K562 (cell line): Measurements from ENCODE around the gene RNF141. TPM values are rescaled to one million over a fixed set of nuclear protein-coding genes. Genes with fewer than 3 reads are reported as not detected.

Experiments
- ATAC-seq: fragments of 200-7000 bp; cut with Tn5 transposase; 3 replicates; pipeline ENCODE4 v1.9.1; 2020; ENCODE audit warnings: moderate library complexity
- BruUV-seq: library from RNA; stranded (reverse); fragments of 400-500 nt; replicated peaks from 2 replicates; lab custom pipeline; 2021; lab: Mats Ljungman, UMichigan
- CTCF ChIA-PET: fragments of 300-600 bp; formaldehyde crosslinking; extraction: SDS; loops from one replicate; lab custom pipeline; 2021; ENCODE audit warnings: low intra/inter-chr PET ratio; lab: Yijun Ruan, JAX
- POLR2A ChIA-PET: fragments of 300-600, 350-650 bp; sonication (Branson Sonifier 250); formaldehyde crosslinking; extraction: SDS; loops from one replicate; lab custom pipeline; 2021; ENCODE audit warnings: antibody characterized with exemption, inconsistent platforms; lab: Yijun Ruan, JAX
- DNase-seq, 4 experiments: peaks; one replicate each; pipeline versions ENCODE4 v3.0.0 to v3.0.0-alpha.2; 2011 to 2018; ENCODE audit warnings: low spot score in 3 of 4, mixed read lengths in 3 of 4; ENCODE audit errors: extremely low read depth in 1 of 4
- FAIRE-seq: peaks from 2 replicates; lab custom pipeline; 2011; peaks lifted over from hg19 to GRCh38; lab: Jason Lieb, UNC
- H2AFZ ChIP-seq: 2 replicates; pipeline ENCODE4 v1.6.0; 2011; ENCODE audit warnings: low read depth, low read length, control low read depth, inconsistent platforms
- H3K27ac ChIP-seq: fragments of 200-600 bp; 3 replicates; pipeline ENCODE4 v1.8.0; 2011; ENCODE audit warnings: low read depth, mild to moderate bottlenecking, control low read depth, inconsistent platforms, low read length, moderate library complexity, mixed read lengths; ENCODE audit errors: extremely low read depth
- H3K27me3 ChIP-seq, 2 experiments: fragments of 300-600 bp in 1 of 2; 2 replicates in 1 of 2; 3 replicates in 1 of 2; pipeline versions ENCODE4 v1.6.0 to v1.8.0; 2011; ENCODE audit warnings: inconsistent platforms in 2 of 2, low read length in 2 of 2, mild to moderate bottlenecking in 1 of 2, mixed read lengths in 1 of 2, moderate library complexity in 1 of 2; ENCODE audit not compliant: control insufficient read depth in 2 of 2, insufficient read depth in 2 of 2
- H3K36me3 ChIP-seq: fragments of 300-600 bp; 3 replicates; pipeline ENCODE4 v1.8.0; 2011; ENCODE audit warnings: mild to moderate bottlenecking, low read length, inconsistent platforms; ENCODE audit not compliant: control insufficient read depth, insufficient read depth
- H3K4me1 ChIP-seq, 2 experiments: fragments of 200-600 bp in 1 of 2; replicated peaks in 1 of 2; 2 replicates in 1 of 2; 3 replicates in 1 of 2; pipeline versions ENCODE4 v1.5.1 to v1.8.0; 2011; ENCODE audit warnings: inconsistent platforms in 2 of 2, low read length in 2 of 2, mild to moderate bottlenecking in 1 of 2, mixed read lengths in 1 of 2, moderate library complexity in 1 of 2; ENCODE audit not compliant: control insufficient read depth in 2 of 2, insufficient read depth in 2 of 2
- H3K4me2 ChIP-seq: 2 replicates; pipeline ENCODE4 v1.6.1; 2011; ENCODE audit warnings: low read length, control low read depth, inconsistent platforms, mixed read lengths; ENCODE audit not compliant: insufficient read depth
- H3K4me3 ChIP-seq: fragments of 200-600 bp; sonication (generic), shearing (Covaris generic); 2 replicates; pipeline ENCODE4 v1.5.1; 2016; ENCODE audit warnings: control low read depth, inconsistent platforms
- H3K79me2 ChIP-seq: fragments of 200-600 bp; 3 replicates; pipeline ENCODE4 v1.8.0; 2011; ENCODE audit warnings: low read length, inconsistent platforms; ENCODE audit not compliant: control insufficient read depth, insufficient read depth
- H3K9ac ChIP-seq, 2 experiments: 2 replicates each; pipeline versions ENCODE4 v1.6.0 to v1.6.1; 2011; ENCODE audit warnings: low read depth in 2 of 2, low read length in 2 of 2, control low read depth in 1 of 2, inconsistent platforms in 1 of 2, mild to moderate bottlenecking in 1 of 2, mixed read lengths in 1 of 2; ENCODE audit not compliant: insufficient read depth in 1 of 2
- H3K9me1 ChIP-seq: one replicate; pipeline ENCODE4 v1.6.0; 2011; ENCODE audit warnings: inconsistent platforms, mild to moderate bottlenecking, low read length, moderate library complexity; ENCODE audit not compliant: control insufficient read depth, insufficient read depth
- H3K9me3 ChIP-seq: replicated peaks from 2 replicates; pipeline ENCODE4 v1.5.1; 2011; ENCODE audit warnings: low read depth, low read length, inconsistent platforms; ENCODE audit not compliant: control insufficient read depth, insufficient read depth
- H4K20me1 ChIP-seq: replicated peaks from 2 replicates; pipeline ENCODE4 v1.6.1; 2011; ENCODE audit warnings: low read length, inconsistent platforms, mixed read lengths; ENCODE audit not compliant: control insufficient read depth, insufficient read depth
- CCAR2 ChIP-seq: fragments of 200-400 bp; formaldehyde crosslinking; IDR thresholded peaks from 2 replicates; pipeline ENCODE4 v1.6.1; 2017; ENCODE audit warnings: mild to moderate bottlenecking, low read depth, low read length
- MAZ ChIP-seq, 2 experiments: fragments of 450-650 bp in 1 of 2; sonication (generic) in 1 of 2; formaldehyde crosslinking; IDR thresholded peaks in 1 of 2; conservative IDR thresholded peaks in 1 of 2; 2 replicates each; pipeline versions ENCODE4 v1.4.0 to v1.5.0; 2020; ENCODE audit warnings: mild to moderate bottlenecking in 1 of 2, missing genetic modification reagents in 1 of 2
- MECOM ChIP-seq: fragments of 250-450 bp; sonication (Bioruptor Pico); IDR thresholded peaks from 2 replicates; pipeline ENCODE4 v1.8.0; 2022; ENCODE audit warnings: inconsistent platforms
- MEIS2 ChIP-seq: fragments of 450-650 bp; IDR thresholded peaks from 2 replicates; pipeline ENCODE4 v1.6.1; 2014; ENCODE audit warnings: mild to moderate bottlenecking; ENCODE audit not compliant: partially characterized antibody
- MTA1 ChIP-seq: fragments of 450-650 bp; IDR thresholded peaks from 2 replicates; pipeline ENCODE4 v1.6.1; 2017; ENCODE audit warnings: borderline replicate concordance
- NBN ChIP-seq: fragments of 450-650 bp; IDR thresholded peaks from 2 replicates; pipeline ENCODE4 v1.6.1; 2016; ENCODE audit warnings: low read depth, mild to moderate bottlenecking
- NR1H2 ChIP-seq: sonication (generic); formaldehyde crosslinking; IDR thresholded peaks from 2 replicates; pipeline ENCODE4 v1.4.0; 2020; ENCODE audit warnings: mild to moderate bottlenecking, missing genetic modification reagents
- PHB2 ChIP-seq: fragments of 450-650 bp; IDR thresholded peaks from 2 replicates; pipeline ENCODE4 v1.6.1; 2017; ENCODE audit warnings: low read depth
- POLR2AphosphoS2 ChIP-seq: IDR thresholded peaks from 2 replicates; pipeline ENCODE4 v1.6.1; 2012; ENCODE audit warnings: low read length, improper control_type of control experiment
- RAD51 ChIP-seq: fragments of 450-650 bp; IDR thresholded peaks from 2 replicates; pipeline ENCODE4 v1.7.1; 2016; ENCODE audit warnings: low read depth, mild to moderate bottlenecking, borderline replicate concordance
- SMAD2 ChIP-seq: fragments of 150-350 bp; IDR thresholded peaks from 2 replicates; pipeline ENCODE4 v1.6.1; 2014; ENCODE audit warnings: low read depth, mild to moderate bottlenecking, low read length
- SRSF7 ChIP-seq: fragments of 200-400 bp; formaldehyde crosslinking; optimal IDR thresholded peaks from 2 replicates; pipeline ENCODE3; 2017; ENCODE audit warnings: mild to moderate bottlenecking, low read depth, low read length
- ZC3H4 ChIP-seq: sonication (generic); formaldehyde crosslinking; IDR thresholded peaks from 2 replicates; pipeline ENCODE4 v1.9.0; 2021; ENCODE audit warnings: missing genetic modification reagents, borderline replicate concordance
- ZNF444 ChIP-seq: fragments of 250-450 bp; sonication (Bioruptor Pico); IDR thresholded peaks from 2 replicates; pipeline ENCODE4 v1.4.0; 2020; ENCODE audit warnings: mild to moderate bottlenecking, moderate library complexity
- WGBS: fragments of 100-300 bp; shearing (Covaris generic); methylation state at CpG from one replicate; pipeline ENCODE4 v1.1.6; 2016; ENCODE audit warnings: low coverage, mixed read lengths; ENCODE audit not compliant: insufficient coverage; ENCODE audit errors: missing lambda C conversion rate; 5-methylcytosine and 5-hydroxymethylcytosine counted together
- in situ Hi-C: fragments of 300-500 bp; cut with MboI; formaldehyde crosslinking; loops from 4 replicates; pipeline ENCODE4 v1.15.0; 2018; ENCODE audit warnings: inconsistent platforms, mixed read lengths
- intact Hi-C: fragments of 100-400 bp; cut with micrococcal nuclease; formaldehyde crosslinking; loops from 2 replicates; pipeline ENCODE4 v1.14.2; 2022
- polyA plus RNA-seq, 8 experiments: library from polyadenylated mRNA; depleted of rRNA in 4 of 8; stranded (reverse) in 5 of 8; unstranded in 3 of 8; fragments of >200 nt; fragmentation: Nextera tagmentation in 2 of 8; fragmentation: Illumina TruSeq in 1 of 8; extraction: Ambion mirVana in 2 of 8; extraction: Trizol in 1 of 8; gene quantifications; 2 replicates each; pipeline versions ENCODE4 v1.2.1 to v1.2.3, GENCODE V29; 2011 to 2014; ENCODE audit warnings: inconsistent platforms in 1 of 8, missing spikeins in 1 of 8
- total RNA-seq, 7 experiments: library from RNA; depleted of rRNA in 6 of 7; stranded (reverse); fragments of >200 nt in 6 of 7; fragmentation: Illumina TruSeq in 2 of 7; extraction: Trizol in 2 of 7; gene quantifications; 2 replicates each; pipeline versions ENCODE4 v1.2.1 to v1.2.3, GENCODE V29; 2011 to 2021; ENCODE audit warnings: low replicate concordance in 1 of 7
- TF ChIP-seq, protein P1 (sequence below), 3 experiments: fragments of 200-800 bp in 1 of 3; fragments of 250-450 bp in 1 of 3; fragments of 450-650 bp in 1 of 3; sonication (Bioruptor Pico) in 1 of 3; sonication (Bioruptor generic) in 1 of 3; formaldehyde crosslinking in 1 of 3; IDR thresholded peaks; 2 replicates each; pipeline versions ENCODE4 v1.6.1 to v1.8.0; 2016 to 2022; ENCODE audit warnings: mild to moderate bottlenecking in 2 of 3, missing genetic modification characterization in 2 of 3, missing compliant biosample characterization in 1 of 3, moderate library complexity in 1 of 3

RNF141 gene
- total and polyA plus RNA-seq, 9 of the 15 experiments (the other 6 are each of a cell fraction or from before 2014, with no cell fraction given): 9.7 to 51.9 (median 18.9) TPM

GRCh38 chr11:10473371-10473770 is 67.6 kb downstream of the RNF141 start:
- Histone ChIP-seq H3K27ac (no peak overlapping the region), H4K20me1 (peaks cover 7% of the 10 kb centered on the region; the same call in 1 of the 2 replicates), H3K4me2 (no peak overlapping the region), H3K9ac (no peak overlapping the region), H3K4me3 (no peak overlapping the region), H3K27me3 (no peaks in the 10 kb centered on the region), H3K4me1 (peaks cover 0 to 1% of the 10 kb centered on the region in 2 experiments; a peak in 2 of 5 replicates), H3K79me2 (peaks cover 4% of the 10 kb centered on the region; the same call in 2 of the 3 replicates), H3K9me3 (no peaks in the 10 kb centered on the region), H2AFZ (no peak overlapping the region)
- no peak; the same call in 2 of the 3 replicates for ATAC-seq
- 91% methylated on average over 4 of the region's 4 CpGs for WGBS
- BruUV-seq: no TSS peak
- in situ Hi-C loops: no loop called here
- POLR2A ChIA-PET: interaction anchor here (1.2 to 2.1 kb wide), 3 partner anchors 9 to 67 kb away, joined by 3 to 4 read pairs (median 4); partner anchors contain the start of gene RNF141
- TF ChIP-seq PHB2 (no peak), RAD51 (no peak), MTA1 (no peak), POLR2AphosphoS2 (no peak), ZNF444 (no peak), MEIS2 (no peak), NBN (no peak), CCAR2 (no peak), ZC3H4 (no peak), SMAD2 (no peak), NR1H2 (CRISPR knock-in tag) (no peak), SRSF7 (no peak), MAZ (CRISPR knock-in tag; conservative IDR thresholded peaks at IDR 0.05 in 1 of 2, IDR thresholded peaks at IDR 0.05 in 1 of 2) (no peak), MECOM (CRISPR knock-in tag) (no peak)
- TF ChIP-seq, protein P1, sequence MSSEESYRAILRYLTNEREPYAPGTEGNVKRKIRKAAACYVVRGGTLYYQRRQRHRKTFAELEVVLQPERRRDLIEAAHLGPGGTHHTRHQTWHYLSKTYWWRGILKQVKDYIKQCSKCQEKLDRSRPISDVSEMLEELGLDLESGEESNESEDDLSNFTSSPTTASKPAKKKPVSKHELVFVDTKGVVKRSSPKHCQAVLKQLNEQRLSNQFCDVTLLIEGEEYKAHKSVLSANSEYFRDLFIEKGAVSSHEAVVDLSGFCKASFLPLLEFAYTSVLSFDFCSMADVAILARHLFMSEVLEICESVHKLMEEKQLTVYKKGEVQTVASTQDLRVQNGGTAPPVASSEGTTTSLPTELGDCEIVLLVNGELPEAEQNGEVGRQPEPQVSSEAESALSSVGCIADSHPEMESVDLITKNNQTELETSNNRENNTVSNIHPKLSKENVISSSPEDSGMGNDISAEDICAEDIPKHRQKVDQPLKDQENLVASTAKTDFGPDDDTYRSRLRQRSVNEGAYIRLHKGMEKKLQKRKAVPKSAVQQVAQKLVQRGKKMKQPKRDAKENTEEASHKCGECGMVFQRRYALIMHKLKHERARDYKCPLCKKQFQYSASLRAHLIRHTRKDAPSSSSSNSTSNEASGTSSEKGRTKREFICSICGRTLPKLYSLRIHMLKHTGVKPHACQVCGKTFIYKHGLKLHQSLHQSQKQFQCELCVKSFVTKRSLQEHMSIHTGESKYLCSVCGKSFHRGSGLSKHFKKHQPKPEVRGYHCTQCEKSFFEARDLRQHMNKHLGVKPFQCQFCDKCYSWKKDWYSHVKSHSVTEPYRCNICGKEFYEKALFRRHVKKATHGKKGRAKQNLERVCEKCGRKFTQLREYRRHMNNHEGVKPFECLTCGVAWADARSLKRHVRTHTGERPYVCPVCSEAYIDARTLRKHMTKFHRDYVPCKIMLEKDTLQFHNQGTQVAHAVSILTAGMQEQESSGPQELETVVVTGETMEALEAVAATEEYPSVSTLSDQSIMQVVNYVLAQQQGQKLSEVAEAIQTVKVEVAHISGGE (CRISPR knock-in tag; IDR thresholded peaks at IDR 0.05): no peak
- TF ChIP-seq, all 486 proteins: peak for 0
- FAIRE-seq (no peak), DNase-seq (peak in 1 of 4 experiments; percentile 19)
- Histone ChIP-seq H3K9me1 (peaks cover 4% of the 10 kb centered on the region), H3K36me3 (peaks cover 48% of the 10 kb centered on the region; the same call in 2 of the 3 replicates)
- intact Hi-C loops: no loop called here
- CTCF ChIA-PET: no interaction called here
